ENCODE measurements around the gene AKR1B1. TPM values are rescaled to one million over a fixed set of nuclear protein-coding genes. Genes with fewer than 3 reads are reported as not detected.
"Not testable (repeated sequence)": the region's sequence is repeated elsewhere in the genome, so short reads cannot be mapped to it uniquely, and the experiment has no call there.

The AKR1B1 gene
- total RNA-seq, 1 experiment from 2014 or later = 96.2 TPM

DNA sequence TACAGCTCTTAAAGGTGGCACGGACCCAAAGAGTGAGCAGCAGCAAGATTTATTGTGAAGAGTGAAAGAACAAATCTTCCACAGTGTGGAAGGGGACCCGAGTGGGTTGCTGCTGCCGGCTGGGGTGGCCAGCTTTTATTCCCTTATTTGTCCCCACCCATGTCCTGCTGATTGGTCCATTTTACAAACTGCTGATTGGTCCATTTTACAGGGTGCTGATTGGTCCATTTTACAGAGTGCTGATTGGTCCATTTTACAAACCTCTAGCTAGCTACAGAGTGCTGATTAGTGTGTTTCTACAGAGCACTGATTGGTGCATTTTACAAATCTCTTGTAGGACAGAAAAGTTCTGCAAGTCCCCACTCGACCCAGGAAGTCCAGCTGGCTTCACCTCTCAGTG is 28.8 kb upstream of the AKR1B1 start:
- not testable (repeated sequence) for H3K36me3 ChIP-seq (ENCODE audit: insufficient read depth, low read length); H3K79me2 ChIP-seq (ENCODE audit: low read length); H3K4me1 ChIP-seq (ENCODE audit: low read length); H3K4me3 ChIP-seq (ENCODE audit: low read length); H3K9me3 ChIP-seq (ENCODE audit: low read length); H3K4me2 ChIP-seq (ENCODE audit: low read depth, low read length, poor library complexity, severe bottlenecking); H4K20me1 ChIP-seq (ENCODE audit: insufficient read depth, low read depth, low read length); H3K9ac ChIP-seq (ENCODE audit: low read length); H2AFZ ChIP-seq (ENCODE audit: low read length); H3K27me3 ChIP-seq (ENCODE audit: low read length); DNase-seq; H3K9me2 ChIP-seq (replicated peaks; ENCODE audit: insufficient read depth, low read length); H3K27ac ChIP-seq (ENCODE audit: low read length)

DNA sequence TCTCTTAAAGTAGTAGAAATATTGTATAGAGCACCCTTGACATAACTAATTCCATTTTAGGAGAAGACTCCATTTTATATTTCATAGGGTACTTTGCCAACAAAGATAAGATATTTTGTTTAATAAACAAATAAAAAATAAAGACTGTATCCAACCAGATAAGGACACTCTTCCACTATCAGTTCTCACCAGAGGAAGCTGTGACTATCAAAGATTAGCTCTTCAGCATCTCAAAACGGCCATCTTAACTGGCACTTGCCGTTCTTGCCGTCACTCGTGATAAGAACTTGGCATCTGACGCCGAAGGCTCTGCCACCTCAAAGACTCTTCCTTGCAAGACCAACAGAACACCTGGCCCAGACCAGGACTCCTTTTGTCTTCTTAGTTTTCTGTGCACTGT is 26.3 kb upstream of the AKR1B1 start:
- no peak overlapping the region for H3K4me2 ChIP-seq (ENCODE audit: low read depth, low read length, poor library complexity, severe bottlenecking)
- H3K4me3 ChIP-seq (ENCODE audit: low read length) = no peak overlapping the region
- H2AFZ ChIP-seq (ENCODE audit: low read length) = no peak overlapping the region
- H3K79me2 ChIP-seq (ENCODE audit: low read length) = no peaks in the 10 kb centered on the region
- no peaks in the 10 kb centered on the region for H3K27me3 ChIP-seq (ENCODE audit: low read length)
- no peak overlapping the region for H3K9ac ChIP-seq (ENCODE audit: low read length)
- H3K27ac ChIP-seq (ENCODE audit: low read length) = no peak overlapping the region
- H4K20me1 ChIP-seq (ENCODE audit: insufficient read depth, low read depth, low read length) = no peaks in the 10 kb centered on the region
- no peaks in the 10 kb centered on the region for H3K36me3 ChIP-seq (ENCODE audit: insufficient read depth, low read length)
- no peaks in the 10 kb centered on the region for H3K9me3 ChIP-seq (ENCODE audit: low read length)
- no peaks in the 10 kb centered on the region for H3K9me2 ChIP-seq (replicated peaks; ENCODE audit: insufficient read depth, low read length)
- no peaks in the 10 kb centered on the region for H3K4me1 ChIP-seq (ENCODE audit: low read length)
- DNase-seq = no peak

- Histone ChIP-seq H3K4me2 (ENCODE audit: low read depth, low read length, poor library complexity, severe bottlenecking) (no peak overlapping the region), H2AFZ (ENCODE audit: low read length) (no peak overlapping the region), H3K9me2 (replicated peaks; ENCODE audit: insufficient read depth, low read length) (no peaks in the 10 kb centered on the region), H3K79me2 (ENCODE audit: low read length) (no peaks in the 10 kb centered on the region), H3K4me3 (ENCODE audit: low read length) (no peak overlapping the region), H3K27ac (ENCODE audit: low read length) (no peak overlapping the region), H3K9ac (ENCODE audit: low read length) (no peak overlapping the region), H3K27me3 (ENCODE audit: low read length) (no peaks in the 10 kb centered on the region), H3K9me3 (ENCODE audit: low read length) (no peaks in the 10 kb centered on the region), H4K20me1 (ENCODE audit: insufficient read depth, low read depth, low read length) (no peaks in the 10 kb centered on the region), H3K4me1 (ENCODE audit: low read length) (no peaks in the 10 kb centered on the region), H3K36me3 (ENCODE audit: insufficient read depth, low read length) (no peaks in the 10 kb centered on the region)
- DNase-seq = no peak
Observed at GRCh38 chr7:134483296-134483695, 24.4 kb upstream of the AKR1B1 start.

GRCh38 chr7:134482858-134483257 is 24.0 kb upstream of the AKR1B1 start:
- Histone ChIP-seq H3K9me3 (ENCODE audit: low read length) (no peaks in the 10 kb centered on the region), H3K9ac (ENCODE audit: low read length) (no peak overlapping the region), H3K9me2 (replicated peaks; ENCODE audit: insufficient read depth, low read length) (no peaks in the 10 kb centered on the region), H3K36me3 (ENCODE audit: insufficient read depth, low read length) (no peaks in the 10 kb centered on the region), H3K27ac (ENCODE audit: low read length) (no peak overlapping the region), H3K4me1 (ENCODE audit: low read length) (no peaks in the 10 kb centered on the region), H3K27me3 (ENCODE audit: low read length) (no peaks in the 10 kb centered on the region), H3K79me2 (ENCODE audit: low read length) (no peaks in the 10 kb centered on the region), H3K4me3 (ENCODE audit: low read length) (no peak overlapping the region), H2AFZ (ENCODE audit: low read length) (no peak overlapping the region), H4K20me1 (ENCODE audit: insufficient read depth, low read depth, low read length) (no peaks in the 10 kb centered on the region), H3K4me2 (ENCODE audit: low read depth, low read length, poor library complexity, severe bottlenecking) (no peak overlapping the region)
- DNase-seq = no peak

GRCh38 chr7:134481167-134481566 is 22.3 kb upstream of the AKR1B1 start:
- Histone ChIP-seq H3K4me3 (ENCODE audit: low read length) (no peak overlapping the region), H3K4me1 (ENCODE audit: low read length) (no peaks in the 10 kb centered on the region), H3K9me3 (ENCODE audit: low read length) (no peaks in the 10 kb centered on the region), H4K20me1 (ENCODE audit: insufficient read depth, low read depth, low read length) (no peaks in the 10 kb centered on the region), H3K27me3 (ENCODE audit: low read length) (no peaks in the 10 kb centered on the region), H2AFZ (ENCODE audit: low read length) (no peak overlapping the region), H3K36me3 (ENCODE audit: insufficient read depth, low read length) (no peaks in the 10 kb centered on the region), H3K9ac (ENCODE audit: low read length) (no peak overlapping the region), H3K9me2 (replicated peaks; ENCODE audit: insufficient read depth, low read length) (no peaks in the 10 kb centered on the region), H3K27ac (ENCODE audit: low read length) (no peak overlapping the region), H3K79me2 (ENCODE audit: low read length) (no peaks in the 10 kb centered on the region), H3K4me2 (ENCODE audit: low read depth, low read length, poor library complexity, severe bottlenecking) (no peak overlapping the region)
- no peak for DNase-seq

GRCh38 chr7:134480730-134481129 is 21.8 kb upstream of the AKR1B1 start:
- Histone ChIP-seq H2AFZ (ENCODE audit: low read length) (no peak overlapping the region), H3K36me3 (ENCODE audit: insufficient read depth, low read length) (no peaks in the 10 kb centered on the region), H3K9me2 (replicated peaks; ENCODE audit: insufficient read depth, low read length) (no peaks in the 10 kb centered on the region), H3K79me2 (ENCODE audit: low read length) (no peaks in the 10 kb centered on the region), H3K27me3 (ENCODE audit: low read length) (no peaks in the 10 kb centered on the region), H3K9me3 (ENCODE audit: low read length) (no peaks in the 10 kb centered on the region), H3K27ac (ENCODE audit: low read length) (no peak overlapping the region), H4K20me1 (ENCODE audit: insufficient read depth, low read depth, low read length) (no peaks in the 10 kb centered on the region), H3K4me1 (ENCODE audit: low read length) (no peaks in the 10 kb centered on the region), H3K4me2 (ENCODE audit: low read depth, low read length, poor library complexity, severe bottlenecking) (no peak overlapping the region), H3K4me3 (ENCODE audit: low read length) (no peak overlapping the region), H3K9ac (ENCODE audit: low read length) (no peak overlapping the region)
- no peak for DNase-seq

DNA sequence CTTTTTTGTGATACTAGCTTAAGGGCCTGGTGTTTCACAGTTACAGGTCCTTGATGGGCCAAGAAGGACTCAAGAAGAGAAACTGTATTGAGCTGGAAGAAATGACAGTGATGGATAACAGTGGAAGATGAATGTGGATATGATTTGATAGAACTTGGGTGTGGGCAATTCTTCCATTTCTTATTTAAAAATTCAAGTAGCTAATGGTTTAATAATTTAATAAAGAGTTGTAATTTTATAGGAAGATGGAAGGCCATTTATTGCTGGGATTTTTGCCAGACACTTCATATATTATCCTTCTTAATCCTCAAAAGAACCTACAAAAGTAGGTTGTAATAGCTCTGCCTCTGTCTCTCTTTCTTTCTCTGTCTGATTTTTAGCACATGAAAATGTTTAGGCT is 21.3 kb upstream of the AKR1B1 start:
- Histone ChIP-seq H3K9me2 (replicated peaks; ENCODE audit: insufficient read depth, low read length) (no peaks in the 10 kb centered on the region), H3K4me2 (ENCODE audit: low read depth, low read length, poor library complexity, severe bottlenecking) (no peak overlapping the region)
- DNase-seq = no peak

DNA sequence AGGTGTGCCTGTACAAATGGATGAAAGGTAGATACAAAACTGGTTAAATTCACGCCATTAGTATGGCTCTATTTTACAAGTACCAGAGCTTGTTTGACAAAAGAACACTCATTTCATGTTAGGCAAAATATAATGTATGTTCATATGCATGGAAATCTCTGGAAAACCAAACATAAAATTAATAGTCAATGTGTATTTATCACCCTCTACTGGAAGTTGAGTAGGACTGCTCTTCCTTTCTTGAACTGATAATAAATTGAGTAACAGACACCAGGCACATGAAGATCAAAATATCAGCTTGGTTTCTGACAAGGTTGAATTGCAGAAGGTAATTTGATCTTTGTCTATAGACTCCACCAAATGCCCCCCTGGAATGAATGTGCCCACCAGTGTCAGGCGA is 19.8 kb upstream of the AKR1B1 start:
- DNase-seq = no peak
- Histone ChIP-seq H3K4me1 (ENCODE audit: low read length) (no peaks in the 10 kb centered on the region), H3K27me3 (ENCODE audit: low read length) (no peaks in the 10 kb centered on the region)

More for the DNA sequence above, 21.3 kb upstream of the AKR1B1 start:
- Histone ChIP-seq H3K4me3 (ENCODE audit: low read length) (no peak overlapping the region), H3K79me2 (ENCODE audit: low read length) (no peaks in the 10 kb centered on the region), H3K36me3 (ENCODE audit: insufficient read depth, low read length) (no peaks in the 10 kb centered on the region), H3K27me3 (ENCODE audit: low read length) (no peaks in the 10 kb centered on the region), H2AFZ (ENCODE audit: low read length) (no peak overlapping the region), H3K4me1 (ENCODE audit: low read length) (no peaks in the 10 kb centered on the region), H4K20me1 (ENCODE audit: insufficient read depth, low read depth, low read length) (no peaks in the 10 kb centered on the region), H3K9ac (ENCODE audit: low read length) (no peak overlapping the region), H3K9me3 (ENCODE audit: low read length) (no peaks in the 10 kb centered on the region), H3K27ac (ENCODE audit: low read length) (no peak overlapping the region)

DNA sequence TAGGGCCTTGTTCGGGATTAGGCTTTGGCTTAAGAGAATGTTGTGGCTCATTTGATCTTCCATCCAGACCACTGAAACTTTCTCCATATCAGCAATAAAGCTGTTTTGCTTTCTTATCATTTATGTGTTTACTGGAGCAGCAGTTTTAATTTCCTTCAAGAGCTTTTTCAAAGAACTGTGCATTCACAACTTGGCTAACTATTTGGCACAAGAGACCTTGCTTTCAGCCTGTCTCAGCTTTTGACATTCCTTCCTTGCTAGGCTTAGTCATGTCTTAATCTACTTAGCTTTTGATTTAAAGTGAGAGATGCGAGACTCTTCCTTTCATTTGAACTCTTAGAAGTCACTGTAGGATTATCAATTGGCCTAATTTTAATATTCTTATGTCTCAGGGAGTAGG is 19.1 kb upstream of the AKR1B1 start:
- Histone ChIP-seq H3K9me2 (replicated peaks; ENCODE audit: insufficient read depth, low read length) (no peaks in the 10 kb centered on the region), H3K36me3 (ENCODE audit: insufficient read depth, low read length) (no peaks in the 10 kb centered on the region), H3K27ac (ENCODE audit: low read length) (no peak overlapping the region), H3K4me3 (ENCODE audit: low read length) (no peak overlapping the region), H3K9ac (ENCODE audit: low read length) (no peak overlapping the region), H4K20me1 (ENCODE audit: insufficient read depth, low read depth, low read length) (no peaks in the 10 kb centered on the region), H3K4me2 (ENCODE audit: low read depth, low read length, poor library complexity, severe bottlenecking) (no peak overlapping the region), H2AFZ (ENCODE audit: low read length) (no peak overlapping the region), H3K9me3 (ENCODE audit: low read length) (no peaks in the 10 kb centered on the region), H3K4me1 (ENCODE audit: low read length) (no peaks in the 10 kb centered on the region), H3K79me2 (ENCODE audit: low read length) (no peaks in the 10 kb centered on the region), H3K27me3 (ENCODE audit: low read length) (no peaks in the 10 kb centered on the region)
- DNase-seq = no peak

More for the DNA sequence above, 19.8 kb upstream of the AKR1B1 start:
- Histone ChIP-seq H3K4me3 (ENCODE audit: low read length) (no peak overlapping the region), H3K9ac (ENCODE audit: low read length) (no peak overlapping the region), H3K79me2 (ENCODE audit: low read length) (no peaks in the 10 kb centered on the region), H3K4me2 (ENCODE audit: low read depth, low read length, poor library complexity, severe bottlenecking) (no peak overlapping the region), H4K20me1 (ENCODE audit: insufficient read depth, low read depth, low read length) (no peaks in the 10 kb centered on the region), H3K27ac (ENCODE audit: low read length) (no peak overlapping the region), H3K36me3 (ENCODE audit: insufficient read depth, low read length) (no peaks in the 10 kb centered on the region), H2AFZ (ENCODE audit: low read length) (no peak overlapping the region), H3K9me3 (ENCODE audit: low read length) (no peaks in the 10 kb centered on the region), H3K9me2 (replicated peaks; ENCODE audit: insufficient read depth, low read length) (no peaks in the 10 kb centered on the region)

Measured in Karpas-422 (cell line).